ENCODE results near the gene GRIA1. TPM values are rescaled to one million over a fixed set of nuclear protein-coding genes. Genes with fewer than 3 reads are reported as not detected.

The GRIA1 gene
- total RNA-seq, 4 donors from 2014 or later: 0.27 to 1.9 (median 0.99) TPM

DNA sequence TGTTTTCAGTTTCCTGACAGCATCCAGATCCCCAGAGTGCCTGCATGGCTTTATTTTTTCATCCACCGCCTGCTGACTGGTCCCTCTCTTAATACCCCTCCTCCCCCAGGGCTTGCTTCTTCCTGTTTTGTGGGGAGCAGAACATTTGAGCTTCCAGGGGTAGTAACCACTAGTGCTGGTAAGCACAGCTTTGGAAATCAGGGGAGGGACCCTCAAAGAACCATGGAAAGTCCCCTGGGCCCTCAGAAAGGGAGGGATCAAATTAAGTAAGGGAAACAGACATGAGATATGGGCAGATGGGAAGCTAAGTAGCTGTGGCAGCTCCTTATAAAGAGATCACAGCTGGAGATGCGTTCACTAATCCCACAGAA lies 26.8 kb downstream of the GRIA1 start:
- Histone ChIP-seq H3K36me3 (no peaks in the 10 kb centered on the region), H3K9me3 (peaks cover 0 to 8% (median 0%) of the 10 kb centered on the region in 3 donors), H3K27ac (no peak overlapping the region), H3K4me3 (no peak overlapping the region), H3K4me1 (no peaks in the 10 kb centered on the region), H3K27me3 (no peaks in the 10 kb centered on the region)
- TF ChIP-seq POLR2AphosphoS5 (IDR thresholded peaks at IDR 0.05) (no peak), POLR2A (IDR thresholded peaks at IDR 0.05) (no peak), EP300 (IDR thresholded peaks at IDR 0.05) (no peak)
- TF ChIP-seq, protein P1, sequence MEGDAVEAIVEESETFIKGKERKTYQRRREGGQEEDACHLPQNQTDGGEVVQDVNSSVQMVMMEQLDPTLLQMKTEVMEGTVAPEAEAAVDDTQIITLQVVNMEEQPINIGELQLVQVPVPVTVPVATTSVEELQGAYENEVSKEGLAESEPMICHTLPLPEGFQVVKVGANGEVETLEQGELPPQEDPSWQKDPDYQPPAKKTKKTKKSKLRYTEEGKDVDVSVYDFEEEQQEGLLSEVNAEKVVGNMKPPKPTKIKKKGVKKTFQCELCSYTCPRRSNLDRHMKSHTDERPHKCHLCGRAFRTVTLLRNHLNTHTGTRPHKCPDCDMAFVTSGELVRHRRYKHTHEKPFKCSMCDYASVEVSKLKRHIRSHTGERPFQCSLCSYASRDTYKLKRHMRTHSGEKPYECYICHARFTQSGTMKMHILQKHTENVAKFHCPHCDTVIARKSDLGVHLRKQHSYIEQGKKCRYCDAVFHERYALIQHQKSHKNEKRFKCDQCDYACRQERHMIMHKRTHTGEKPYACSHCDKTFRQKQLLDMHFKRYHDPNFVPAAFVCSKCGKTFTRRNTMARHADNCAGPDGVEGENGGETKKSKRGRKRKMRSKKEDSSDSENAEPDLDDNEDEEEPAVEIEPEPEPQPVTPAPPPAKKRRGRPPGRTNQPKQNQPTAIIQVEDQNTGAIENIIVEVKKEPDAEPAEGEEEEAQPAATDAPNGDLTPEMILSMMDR (IDR thresholded peaks at IDR 0.05): no peak
- ATAC-seq: no peak
- WGBS, 2 donors (ENCODE audit: low coverage in 1 of 2): 56 to 67% methylated on average over 1 to 2 of the region's 2 CpGs

DNA sequence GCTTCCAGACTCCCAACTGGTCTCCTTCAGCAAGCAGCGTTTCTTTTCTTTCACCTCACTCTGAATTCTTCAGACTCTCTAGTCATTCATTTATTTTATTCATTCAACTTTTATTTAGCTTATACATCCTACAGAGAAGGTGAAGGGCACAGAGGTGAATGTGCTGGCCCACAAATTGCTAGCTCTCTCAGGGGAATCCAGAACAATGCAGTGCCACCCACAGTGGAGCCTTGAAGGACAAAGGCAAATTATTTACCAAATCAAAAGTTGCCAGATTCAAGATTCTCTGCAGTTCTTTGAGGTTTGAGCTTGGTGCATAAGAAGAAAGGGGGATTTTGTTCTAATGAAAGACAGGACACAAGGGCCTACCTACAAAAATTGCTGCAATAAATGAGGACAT lies 29.7 kb downstream of the GRIA1 start:
- Histone ChIP-seq H3K36me3 (no peaks in the 10 kb centered on the region), H3K27me3 (no peaks in the 10 kb centered on the region), H3K27ac (no peak overlapping the region), H3K9me3 (no peaks in the 10 kb centered on the region), H3K4me3 (no peak overlapping the region), H3K4me1 (peaks cover 0 to 20% (median 9%) of the 10 kb centered on the region in 3 donors)
- TF ChIP-seq POLR2A (IDR thresholded peaks at IDR 0.05) (no peak), EP300 (IDR thresholded peaks at IDR 0.05) (no peak)
- 75% methylated on average over 1 of the region's 1 CpG; no CpG with 5 or more reads in 1 of the 2 donors for WGBS, 2 donors (ENCODE audit: low coverage in 1 of 2)
- ATAC-seq: no peak

DNA sequence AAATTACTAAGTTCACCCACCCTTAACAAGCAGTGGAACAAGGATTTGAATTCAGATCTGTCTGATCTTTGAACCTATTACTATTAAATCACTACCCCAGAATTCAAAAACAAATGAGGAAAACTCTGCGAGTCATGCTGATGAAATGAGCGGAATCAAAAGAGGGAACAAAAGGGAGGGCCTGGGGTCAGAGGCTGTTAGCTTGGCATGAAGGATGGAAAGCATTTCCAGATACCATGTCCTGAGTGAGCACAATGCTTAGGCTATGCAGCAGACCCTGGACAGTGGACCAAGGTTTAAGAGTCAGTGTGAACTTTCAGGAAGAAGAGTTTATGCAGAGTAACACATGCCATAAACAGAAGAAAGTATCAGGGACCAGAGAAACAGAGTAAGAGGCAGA lies 30.5 kb downstream of the GRIA1 start:
- Histone ChIP-seq H3K4me3 (no peak overlapping the region), H3K27ac (no peak overlapping the region), H3K9me3 (no peaks in the 10 kb centered on the region), H3K27me3 (no peaks in the 10 kb centered on the region), H3K4me1 (peaks cover 0 to 20% (median 9%) of the 10 kb centered on the region in 3 donors), H3K36me3 (no peaks in the 10 kb centered on the region)
- TF ChIP-seq POLR2AphosphoS5 (IDR thresholded peaks at IDR 0.05) (no peak), POLR2A (IDR thresholded peaks at IDR 0.05) (no peak), EP300 (IDR thresholded peaks at IDR 0.05) (no peak)
- TF ChIP-seq, protein P1 (IDR thresholded peaks at IDR 0.05): no peak
- 54 to 85% methylated on average over 2 of the region's 2 CpGs for WGBS, 2 donors (ENCODE audit: low coverage in 1 of 2)
- no peak for ATAC-seq

DNA sequence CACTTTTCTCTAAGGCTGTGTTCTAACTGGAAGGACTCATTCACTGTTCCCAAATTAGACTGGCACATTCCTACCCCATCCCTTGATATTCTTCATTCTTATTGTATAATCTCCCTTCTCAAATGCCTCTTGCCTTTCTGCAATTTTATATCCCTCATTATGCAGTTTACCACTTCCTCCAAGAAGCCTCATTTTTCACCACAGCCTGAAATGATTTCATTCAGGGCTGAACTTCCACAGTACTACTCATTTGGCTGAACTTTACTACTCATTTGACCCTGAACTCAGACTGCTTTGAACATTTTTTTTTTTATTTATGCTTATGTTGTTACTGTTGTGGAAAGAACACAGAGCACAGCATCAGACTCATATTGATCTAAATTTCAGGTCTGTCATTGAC lies 32.7 kb downstream of the GRIA1 start:
- Histone ChIP-seq H3K27me3 (no peaks in the 10 kb centered on the region), H3K4me3 (no peak overlapping the region), H3K27ac (no peak overlapping the region), H3K4me1 (peaks cover 0 to 20% (median 9%) of the 10 kb centered on the region in 3 donors), H3K9me3 (no peaks in the 10 kb centered on the region), H3K36me3 (no peaks in the 10 kb centered on the region)
- TF ChIP-seq EP300 (IDR thresholded peaks at IDR 0.05) (no peak), POLR2AphosphoS5 (IDR thresholded peaks at IDR 0.05) (no peak), POLR2A (IDR thresholded peaks at IDR 0.05) (no peak)
- TF ChIP-seq, protein P1 (IDR thresholded peaks at IDR 0.05): no peak
- no peak for ATAC-seq

DNA sequence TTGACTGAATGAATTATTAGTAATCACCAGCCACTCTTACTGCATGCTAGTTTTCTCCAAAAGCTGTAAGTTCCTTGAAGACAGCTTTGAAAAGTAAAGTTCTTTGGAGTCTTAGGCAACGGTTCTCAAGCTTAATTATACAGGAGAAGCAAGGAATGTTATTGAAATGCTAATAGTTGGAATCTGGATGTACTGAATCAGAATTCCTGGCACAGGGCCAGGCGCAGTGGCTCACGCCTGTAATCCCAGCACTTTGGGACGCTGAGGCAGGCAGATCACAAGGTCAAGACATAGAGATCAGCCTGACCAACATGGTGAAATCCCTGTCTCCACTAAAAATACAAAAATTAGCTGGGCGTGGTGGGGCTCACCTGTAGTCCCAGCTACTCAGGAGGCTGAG lies 33.4 kb downstream of the GRIA1 start:
- no peak for TF ChIP-seq POLR2A (IDR thresholded peaks at IDR 0.05)
- no peak for TF ChIP-seq EP300 (IDR thresholded peaks at IDR 0.05)
- TF ChIP-seq, protein P1 (IDR thresholded peaks at IDR 0.05): no peak
- no peak for TF ChIP-seq POLR2AphosphoS5 (IDR thresholded peaks at IDR 0.05)
- H3K27me3 ChIP-seq: no peaks in the 10 kb centered on the region
- no peaks in the 10 kb centered on the region for H3K9me3 ChIP-seq
- 58% methylated on average over 5 of the region's 5 CpGs; no CpG with 5 or more reads in 1 of the 2 donors for WGBS, 2 donors (ENCODE audit: low coverage in 1 of 2)
- ATAC-seq: peak; percentile 58
- peaks cover 0 to 20% (median 9%) of the 10 kb centered on the region in 3 donors for H3K4me1 ChIP-seq
- H3K36me3 ChIP-seq: no peaks in the 10 kb centered on the region
- peak overlapping the region in 1 of 4 donors; percentile 4 for H3K27ac ChIP-seq
- no peak overlapping the region for H3K4me3 ChIP-seq

Data from gastroesophageal sphincter (tissue), 4 donors.